Bronchial epithelial cell (primary cell): ENCODE data around the gene ZBTB9. TPM values are rescaled to one million over a fixed set of nuclear protein-coding genes. Genes with fewer than 3 reads are reported as not detected.
A peak's percentile ranks its signal among the peaks of the same experiment; 100 is the strongest.
"Not testable (repeated sequence)": the region's sequence is repeated elsewhere in the genome, so short reads cannot be mapped to it uniquely, and the experiment has no call there.

ENCODE experiments used
- DNase-seq: peaks from one replicate; pipeline ENCODE4 v3.0.0-alpha.2; 2010; ENCODE audit warnings: low read depth
- FAIRE-seq: peaks from 2 replicates; lab custom pipeline; 2011; peaks lifted over from hg19 to GRCh38; lab: Jason Lieb, UNC
- H3K27me3 ChIP-seq: 2 replicates; pipeline ENCODE4 v1.5.1; 2011; ENCODE audit warnings: low read length; ENCODE audit not compliant: control insufficient read depth, insufficient read depth
- H3K36me3 ChIP-seq: 2 replicates; pipeline ENCODE4 v1.5.1; 2011; ENCODE audit warnings: low read length; ENCODE audit not compliant: control insufficient read depth, insufficient read depth
- H3K4me3 ChIP-seq: 2 replicates; pipeline ENCODE4 v1.5.1; 2011; ENCODE audit warnings: mild to moderate bottlenecking, low read depth, low read length, control low read depth
- total RNA-seq: library from RNA; depleted of rRNA; stranded (reverse); fragments of >200 nt; gene quantifications from 2 replicates; pipeline ENCODE4 v1.2.1, GENCODE V29; 2014
- TF ChIP-seq, protein P1 (sequence below): IDR thresholded peaks from 2 replicates; pipeline ENCODE4 v1.5.1; 2011; ENCODE audit warnings: mild to moderate bottlenecking, moderate library complexity, low read length, control low read depth, inconsistent platforms; ENCODE audit not compliant: insufficient read depth, severe bottlenecking

Gene ZBTB9
- total RNA-seq, 1 donor from 2014 or later = 6.3 TPM

DNA sequence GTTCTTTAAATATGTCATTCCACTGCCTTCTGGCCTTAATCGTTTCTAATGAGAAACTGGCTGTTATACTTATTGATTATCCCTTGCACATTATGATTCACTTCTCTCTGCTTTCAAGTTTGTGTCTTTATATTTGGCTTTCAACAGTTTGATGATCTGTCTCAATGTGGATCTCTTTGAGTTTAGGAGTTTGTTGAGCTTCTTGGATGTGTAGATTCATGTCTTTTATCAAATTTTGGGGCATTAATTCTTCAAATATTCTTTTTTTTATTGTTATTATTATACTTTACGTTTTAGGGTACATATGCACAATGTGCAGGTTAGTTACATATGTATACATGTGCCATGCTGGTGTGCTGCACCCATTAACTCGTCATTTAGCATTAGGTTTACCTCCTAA, 29.3 kb downstream of the ZBTB9 start:
- Histone ChIP-seq H3K36me3 (no peaks in the 10 kb centered on the region), H3K27me3 (no peaks in the 10 kb centered on the region), H3K4me3 (no peak overlapping the region)
- no peak for DNase-seq
- no peak for FAIRE-seq
- TF ChIP-seq, protein P1, sequence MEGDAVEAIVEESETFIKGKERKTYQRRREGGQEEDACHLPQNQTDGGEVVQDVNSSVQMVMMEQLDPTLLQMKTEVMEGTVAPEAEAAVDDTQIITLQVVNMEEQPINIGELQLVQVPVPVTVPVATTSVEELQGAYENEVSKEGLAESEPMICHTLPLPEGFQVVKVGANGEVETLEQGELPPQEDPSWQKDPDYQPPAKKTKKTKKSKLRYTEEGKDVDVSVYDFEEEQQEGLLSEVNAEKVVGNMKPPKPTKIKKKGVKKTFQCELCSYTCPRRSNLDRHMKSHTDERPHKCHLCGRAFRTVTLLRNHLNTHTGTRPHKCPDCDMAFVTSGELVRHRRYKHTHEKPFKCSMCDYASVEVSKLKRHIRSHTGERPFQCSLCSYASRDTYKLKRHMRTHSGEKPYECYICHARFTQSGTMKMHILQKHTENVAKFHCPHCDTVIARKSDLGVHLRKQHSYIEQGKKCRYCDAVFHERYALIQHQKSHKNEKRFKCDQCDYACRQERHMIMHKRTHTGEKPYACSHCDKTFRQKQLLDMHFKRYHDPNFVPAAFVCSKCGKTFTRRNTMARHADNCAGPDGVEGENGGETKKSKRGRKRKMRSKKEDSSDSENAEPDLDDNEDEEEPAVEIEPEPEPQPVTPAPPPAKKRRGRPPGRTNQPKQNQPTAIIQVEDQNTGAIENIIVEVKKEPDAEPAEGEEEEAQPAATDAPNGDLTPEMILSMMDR = no peak

DNA sequence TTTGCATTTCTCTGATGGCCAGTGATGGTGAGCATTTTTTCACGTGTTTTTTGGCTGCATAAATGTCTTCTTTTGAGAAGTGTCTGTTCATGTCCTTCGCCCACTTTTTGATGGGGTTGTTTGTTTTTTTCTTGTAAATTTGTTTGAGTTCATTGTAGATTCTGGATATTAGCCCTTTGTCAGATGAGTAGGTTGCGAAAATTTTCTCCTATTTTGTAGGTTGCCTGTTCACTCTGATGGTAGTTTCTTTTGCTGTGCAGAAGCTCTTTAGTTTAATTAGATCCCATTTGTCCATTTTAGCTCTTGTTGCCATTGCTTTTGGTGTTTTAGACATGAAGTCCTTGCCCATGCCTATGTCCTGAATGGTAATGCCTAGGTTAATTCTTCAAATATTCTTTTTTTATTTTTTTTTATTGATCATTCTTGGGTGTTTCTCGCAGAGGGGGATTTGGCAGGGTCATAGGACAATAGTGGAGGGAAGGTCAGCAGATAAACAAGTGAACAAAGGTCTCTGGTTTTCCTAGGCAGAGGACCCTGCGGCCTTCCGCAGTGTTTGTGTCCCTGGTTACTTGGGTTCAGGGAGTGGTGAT, 30.4 kb downstream of the ZBTB9 start:
- H3K27me3 ChIP-seq, H3K36me3 ChIP-seq, H3K4me3 ChIP-seq, DNase-seq, FAIRE-seq: not testable (repeated sequence)

DNA sequence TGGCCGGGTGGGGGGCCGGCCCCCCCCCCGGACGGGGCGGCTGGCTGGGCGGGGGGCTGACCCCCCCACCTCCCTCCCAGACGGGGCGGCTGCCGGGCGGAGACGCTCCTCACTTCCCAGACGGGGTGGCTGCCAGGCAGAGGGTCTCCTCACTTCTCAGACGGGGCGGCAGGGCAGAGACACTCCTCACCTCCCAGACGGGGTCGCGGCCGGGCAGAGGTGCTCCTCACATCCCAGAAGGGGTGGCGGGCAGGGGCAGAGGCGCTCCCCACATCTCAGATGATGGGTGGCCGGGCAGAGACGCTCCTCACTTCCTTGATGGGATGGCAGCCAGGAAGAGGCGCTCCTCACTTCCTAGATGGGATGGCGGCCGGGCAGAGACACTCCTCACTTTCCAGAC, 31.3 kb downstream of the ZBTB9 start:
- H3K27me3 ChIP-seq, H3K36me3 ChIP-seq, FAIRE-seq, H3K4me3 ChIP-seq, DNase-seq: not testable (repeated sequence)

DNA sequence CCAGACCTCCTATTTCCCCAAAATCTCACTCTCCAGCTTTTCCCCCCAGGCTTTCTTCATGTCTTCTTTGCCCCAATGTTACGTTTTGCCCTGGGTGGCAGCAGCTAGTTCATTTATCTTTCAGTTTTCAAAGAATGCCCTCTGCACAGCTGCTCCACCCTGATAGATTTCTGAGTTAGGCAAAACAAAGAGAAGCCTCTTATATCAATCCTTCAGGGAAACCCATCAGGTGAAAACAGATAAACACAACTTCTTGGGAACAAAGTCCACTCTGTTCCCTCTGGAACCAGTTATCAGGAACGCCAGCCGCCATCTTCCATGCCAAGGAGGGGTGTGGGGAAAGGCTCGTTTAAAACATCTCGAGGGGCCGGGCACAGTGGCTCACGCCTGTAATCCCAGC, 34.0 kb downstream of the ZBTB9 start:
- Histone ChIP-seq H3K4me3 (no peak overlapping the region), H3K36me3 (no peaks in the 10 kb centered on the region), H3K27me3 (no peaks in the 10 kb centered on the region)
- no peak for FAIRE-seq
- no peak for DNase-seq
- TF ChIP-seq, protein P1 = no peak

DNA sequence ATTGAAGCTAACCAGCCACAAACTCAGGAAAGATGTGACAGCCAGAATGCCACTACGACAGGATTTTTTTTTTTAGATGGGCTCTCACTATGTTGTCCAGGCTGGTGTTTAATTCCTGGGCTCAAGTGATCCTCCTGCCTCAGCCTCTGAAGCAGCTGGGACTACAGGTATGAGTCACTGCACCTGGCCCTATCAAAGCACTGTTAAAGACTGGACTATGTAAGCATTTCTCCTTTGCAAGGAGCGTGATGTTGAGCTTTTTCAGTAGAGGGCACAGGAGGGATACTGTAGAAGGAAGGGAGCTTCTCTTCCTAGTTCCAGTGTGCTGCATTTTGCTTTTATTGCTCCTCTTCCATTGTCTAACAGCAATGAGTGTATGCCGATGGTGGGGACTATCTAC, 35.8 kb downstream of the ZBTB9 start:
- FAIRE-seq (no peak), DNase-seq (peak; percentile 46)
- TF ChIP-seq, protein P1 = no peak
- no peaks in the 10 kb centered on the region for H3K27me3 ChIP-seq
- H3K4me3 ChIP-seq = no peak overlapping the region
- no peaks in the 10 kb centered on the region for H3K36me3 ChIP-seq

DNA sequence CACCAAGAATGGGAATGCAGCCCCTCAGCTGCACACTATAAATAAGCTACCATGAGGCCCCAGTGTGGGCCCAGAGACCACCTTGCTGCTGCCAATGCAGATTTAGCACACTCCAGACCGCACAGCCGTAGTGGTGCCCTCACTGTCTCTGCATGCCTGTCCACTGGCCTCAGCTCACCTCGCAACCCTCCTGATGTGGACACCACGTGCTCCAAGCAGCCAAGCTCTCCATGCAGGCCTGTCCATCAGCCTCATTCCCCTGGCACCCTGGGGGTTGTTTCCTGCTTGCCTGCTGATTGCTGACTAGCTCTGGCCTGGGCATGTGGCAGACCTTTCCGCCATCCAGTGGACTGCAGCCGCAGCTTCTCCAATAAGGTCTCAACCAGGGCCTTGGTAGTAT, 36.2 kb downstream of the ZBTB9 start:
- TF ChIP-seq, protein P1 = no peak
- Histone ChIP-seq H3K4me3 (no peak overlapping the region), H3K36me3 (no peaks in the 10 kb centered on the region), H3K27me3 (no peaks in the 10 kb centered on the region)
- FAIRE-seq = no peak
- no peak for DNase-seq

DNA sequence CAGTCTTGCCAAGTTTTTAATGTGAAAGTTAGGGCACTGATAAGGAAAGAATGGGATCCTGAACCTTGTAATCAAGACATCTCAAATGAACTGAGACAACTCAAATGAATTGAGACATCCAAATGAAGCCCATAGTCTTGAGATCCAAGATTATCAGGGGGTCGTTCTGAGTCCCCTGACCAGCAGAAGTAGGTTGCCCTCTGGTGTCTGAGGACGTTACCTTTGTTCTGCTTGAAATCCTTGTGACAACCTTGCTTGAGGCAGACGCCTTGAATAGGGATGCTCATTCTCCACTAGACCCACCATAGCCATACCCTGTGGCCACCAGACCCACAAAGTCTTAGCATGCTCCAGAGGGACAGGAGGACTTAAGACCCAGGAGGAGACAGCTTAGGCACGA, 37.7 kb downstream of the ZBTB9 start:
- no peak for FAIRE-seq
- no peaks in the 10 kb centered on the region for H3K27me3 ChIP-seq
- H3K36me3 ChIP-seq = no peaks in the 10 kb centered on the region
- TF ChIP-seq, protein P1 = no peak
- H3K4me3 ChIP-seq = no peak overlapping the region
- DNase-seq = no peak
